GM19397 (cell line): ENCODE data around the gene BICDL2.

Experiments
- ATAC-seq: cut with Tn5 transposase; IDR thresholded peaks from one replicate; pipeline ENCODE4 v1.9.1; 2021; ENCODE audit warnings: mild to moderate bottlenecking, moderate library complexity; ENCODE audit not compliant: unreplicated experiment

Gene BICDL2

DNA sequence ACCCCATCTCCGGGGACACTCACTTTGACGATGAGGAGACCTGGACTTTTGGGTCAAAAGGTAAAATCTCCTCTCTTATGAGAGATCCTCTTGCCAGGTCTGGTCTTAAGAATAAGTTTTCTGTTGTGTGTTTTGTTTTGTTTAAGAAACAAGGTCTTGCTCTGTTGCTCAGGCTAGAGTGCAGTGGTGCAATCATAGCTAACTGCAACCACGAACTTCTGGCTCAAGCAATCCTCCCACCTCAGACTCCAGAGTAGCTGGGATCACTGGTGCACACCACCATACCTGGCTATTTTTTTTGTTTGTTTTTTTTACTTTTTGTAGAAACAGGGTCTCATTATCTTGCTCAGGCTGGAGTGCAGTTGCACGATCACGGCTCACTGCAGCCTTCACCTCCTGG is 13.7 kb upstream of the BICDL2 start:
- ATAC-seq = no peak

DNA sequence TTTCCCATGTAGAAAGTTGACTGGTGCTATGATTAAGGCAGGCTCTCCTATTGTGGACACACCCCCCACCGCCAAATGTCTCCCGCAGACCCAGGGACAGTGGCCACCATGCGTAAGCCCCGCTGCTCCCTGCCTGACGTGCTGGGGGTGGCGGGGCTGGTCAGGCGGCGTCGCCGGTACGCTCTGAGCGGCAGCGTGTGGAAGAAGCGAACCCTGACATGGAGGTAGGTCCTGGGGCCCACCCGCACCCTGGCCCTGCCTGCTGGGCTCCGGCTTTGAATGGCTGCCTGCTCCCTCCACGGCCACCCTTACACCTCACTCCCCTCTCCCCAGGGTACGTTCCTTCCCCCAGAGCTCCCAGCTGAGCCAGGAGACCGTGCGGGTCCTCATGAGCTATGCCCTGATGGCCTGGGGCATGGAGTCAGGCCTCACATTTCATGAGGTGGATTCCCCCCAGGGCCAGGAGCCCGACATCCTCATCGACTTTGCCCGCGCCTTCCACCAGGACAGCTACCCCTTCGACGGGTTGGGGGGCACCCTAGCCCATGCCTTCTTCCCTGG is 13.3 kb upstream of the BICDL2 start:
- no peak for ATAC-seq

DNA sequence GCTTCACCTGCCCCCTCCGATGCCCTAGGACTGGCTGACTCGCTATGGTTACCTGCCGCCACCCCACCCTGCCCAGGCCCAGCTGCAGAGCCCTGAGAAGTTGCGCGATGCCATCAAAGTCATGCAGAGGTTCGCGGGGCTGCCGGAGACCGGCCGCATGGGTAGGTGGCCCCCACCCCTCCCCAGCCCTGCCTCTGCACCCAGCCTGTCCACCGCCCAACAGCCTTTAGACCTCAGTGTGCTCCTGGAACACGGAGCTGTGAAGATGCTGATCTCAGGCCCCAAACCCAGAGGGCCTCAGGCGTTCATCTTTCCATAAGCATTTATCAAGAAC is 10.6 kb upstream of the BICDL2 start:
- ATAC-seq = no peak

DNA sequence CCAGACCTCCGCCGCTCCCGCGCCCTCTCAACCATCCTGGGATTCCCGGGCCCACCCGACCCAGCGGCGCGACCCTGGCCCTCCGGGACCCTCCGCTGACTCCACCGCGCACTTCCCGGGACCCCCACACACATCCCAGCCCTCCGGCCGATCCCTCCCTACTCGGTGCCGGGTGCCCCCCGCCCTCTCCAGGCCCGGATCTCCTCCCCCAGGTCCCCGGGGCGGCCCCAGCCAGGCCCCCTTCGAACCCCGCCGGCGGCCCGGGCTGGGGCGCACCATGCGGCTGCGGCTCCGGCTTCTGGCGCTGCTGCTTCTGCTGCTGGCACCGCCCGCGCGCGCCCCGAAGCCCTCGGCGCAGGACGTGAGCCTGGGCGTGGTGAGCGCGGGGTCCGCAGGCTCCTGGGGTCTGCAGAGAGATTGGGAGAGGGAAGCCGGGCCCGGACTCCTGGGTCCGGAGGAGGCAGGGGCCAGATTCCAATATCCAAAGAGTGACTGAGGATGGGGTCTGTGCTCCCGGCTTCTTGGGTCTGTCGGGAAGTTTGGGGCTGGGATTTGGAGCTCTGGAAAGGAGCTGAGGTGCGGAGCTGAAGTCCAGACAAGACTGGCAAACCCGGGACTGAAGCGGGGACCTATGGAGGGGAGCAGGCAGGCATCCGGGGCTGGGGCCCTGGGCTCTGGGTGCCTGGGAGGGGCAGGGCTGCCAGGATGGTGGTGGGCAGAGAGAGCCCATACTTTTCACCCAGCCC is 10.1 kb upstream of the BICDL2 start:
- ATAC-seq = no peak

DNA sequence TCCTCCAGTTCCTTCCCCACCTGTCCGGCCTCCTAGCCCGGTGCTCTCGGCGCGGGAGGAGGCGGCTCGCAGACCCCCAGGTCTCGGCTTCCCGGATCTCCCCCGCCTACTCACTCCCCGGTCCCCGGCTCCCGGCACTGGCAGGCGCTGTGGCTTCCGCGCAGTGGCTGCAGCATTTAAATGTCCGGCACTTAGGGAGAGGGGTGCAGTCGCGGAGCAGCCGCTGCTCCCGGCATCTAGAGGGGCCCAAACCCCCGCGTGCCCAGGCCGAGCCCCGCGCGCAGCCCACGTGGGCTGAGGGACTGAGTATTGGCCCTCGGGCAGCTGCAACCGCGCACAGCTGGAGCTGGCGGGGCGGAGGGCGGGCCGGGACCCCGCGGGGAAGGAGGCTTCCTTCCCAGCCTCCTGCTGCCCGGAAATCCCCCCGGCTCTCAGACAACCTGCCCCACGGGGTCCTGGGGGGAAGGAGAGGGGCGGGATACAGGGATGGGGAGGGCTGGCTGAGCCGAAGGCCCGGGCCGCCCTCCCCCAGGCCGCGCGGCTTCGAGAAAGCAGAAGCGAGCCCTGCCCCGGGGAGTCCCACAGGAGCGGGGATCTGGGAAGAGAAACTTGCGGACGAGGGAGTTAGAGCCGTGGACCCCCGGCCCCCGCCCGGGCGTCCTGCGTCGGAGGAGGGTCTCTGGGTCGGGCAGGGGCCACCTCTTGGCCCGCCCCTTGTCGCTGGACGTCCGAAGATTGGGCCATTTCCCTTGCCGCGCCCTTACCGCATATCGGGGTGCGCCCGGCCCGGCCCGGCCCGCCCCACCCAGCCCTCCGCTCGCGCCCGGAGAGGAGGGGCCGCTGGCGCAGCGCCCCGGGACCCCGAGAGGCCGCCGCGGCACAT is 9.3 kb upstream of the BICDL2 start, which contains the start of gene MMP25:
Gene MMP25 (plus strand): TSS at position 804 of the 883 bp plus-strand sequence. CDS start 357 bp downstream, outside the sequence.
- ATAC-seq = no peak

DNA sequence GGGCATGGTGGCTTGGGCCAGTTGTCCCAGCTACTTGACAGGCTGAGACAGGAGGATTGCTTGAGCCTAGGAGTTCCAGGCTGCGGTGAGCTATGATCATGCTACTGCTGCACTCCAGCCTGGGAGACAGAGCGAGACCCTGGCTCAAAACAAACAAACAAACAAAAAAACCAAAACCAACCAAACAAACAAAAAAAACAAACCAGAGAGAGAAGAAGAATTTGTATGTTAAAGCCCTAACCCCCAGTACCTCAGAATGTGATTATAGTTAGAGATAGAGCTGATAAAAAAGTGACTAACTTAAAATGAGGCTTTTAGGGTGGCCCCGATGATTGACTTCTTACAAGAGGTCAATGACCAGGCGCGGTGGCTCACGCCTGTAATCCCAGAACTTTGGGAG is 8.0 kb upstream of the BICDL2 start:
- no peak for ATAC-seq

DNA sequence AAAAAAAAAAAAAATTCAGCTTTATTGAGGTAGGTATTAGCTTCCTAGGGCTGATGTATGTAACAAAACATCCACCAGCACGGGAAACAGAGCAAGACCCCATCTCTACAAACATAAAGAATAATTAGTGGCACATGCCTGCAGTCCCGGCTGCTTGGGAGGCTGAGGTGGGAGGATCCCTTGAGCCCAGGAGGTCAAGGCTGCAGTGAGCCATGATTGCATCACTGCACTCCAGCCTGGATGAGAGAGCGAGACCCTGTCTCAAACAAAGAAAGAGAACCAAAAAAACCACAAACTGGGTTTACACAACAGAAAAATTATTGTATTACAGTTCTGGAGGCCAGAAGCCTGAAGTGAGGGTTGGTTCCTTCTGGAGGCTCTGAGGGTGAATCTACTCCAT is 5.6 kb upstream of the BICDL2 start:
- ATAC-seq = no peak

DNA sequence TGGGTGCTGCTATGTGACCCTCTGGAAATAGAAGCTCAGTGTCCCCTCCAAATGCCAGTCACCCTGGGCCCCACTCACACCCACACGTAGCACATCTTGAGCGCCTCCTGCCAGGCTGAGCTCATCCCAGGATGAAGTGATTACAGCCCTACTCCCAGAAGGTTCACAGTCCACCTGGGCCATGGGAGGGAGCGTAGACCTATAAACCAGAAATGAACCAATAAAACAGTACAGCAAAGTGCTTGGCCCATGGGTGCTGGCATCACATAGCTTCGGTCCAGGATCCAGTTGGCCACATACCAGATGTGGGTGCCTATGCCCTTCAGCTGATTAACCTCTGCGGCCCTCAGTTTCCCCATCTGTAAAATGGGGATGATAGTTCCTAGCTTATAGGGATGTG is 2.2 kb upstream of the BICDL2 start:
- ATAC-seq = no peak

DNA sequence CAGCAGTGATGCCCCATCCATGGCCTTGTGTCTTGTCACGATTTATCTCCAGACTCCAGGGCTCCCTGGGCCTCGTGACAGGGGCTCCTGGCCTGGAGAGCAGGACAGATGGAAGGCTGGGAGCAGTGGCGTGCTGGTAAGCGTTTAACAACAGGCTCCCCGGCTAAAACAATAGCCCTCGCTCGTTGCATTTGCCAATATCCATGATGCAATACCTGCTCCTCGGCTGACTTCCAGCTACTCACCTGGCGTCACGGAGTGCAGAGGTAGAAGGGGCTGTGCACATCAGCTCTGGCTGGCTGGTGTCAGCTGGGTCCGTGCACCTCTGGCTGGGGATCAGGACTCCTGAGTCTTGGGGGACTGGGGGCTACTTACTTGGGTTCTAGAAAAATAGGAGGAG is 1.5 kb upstream of the BICDL2 start:
- no peak for ATAC-seq

DNA sequence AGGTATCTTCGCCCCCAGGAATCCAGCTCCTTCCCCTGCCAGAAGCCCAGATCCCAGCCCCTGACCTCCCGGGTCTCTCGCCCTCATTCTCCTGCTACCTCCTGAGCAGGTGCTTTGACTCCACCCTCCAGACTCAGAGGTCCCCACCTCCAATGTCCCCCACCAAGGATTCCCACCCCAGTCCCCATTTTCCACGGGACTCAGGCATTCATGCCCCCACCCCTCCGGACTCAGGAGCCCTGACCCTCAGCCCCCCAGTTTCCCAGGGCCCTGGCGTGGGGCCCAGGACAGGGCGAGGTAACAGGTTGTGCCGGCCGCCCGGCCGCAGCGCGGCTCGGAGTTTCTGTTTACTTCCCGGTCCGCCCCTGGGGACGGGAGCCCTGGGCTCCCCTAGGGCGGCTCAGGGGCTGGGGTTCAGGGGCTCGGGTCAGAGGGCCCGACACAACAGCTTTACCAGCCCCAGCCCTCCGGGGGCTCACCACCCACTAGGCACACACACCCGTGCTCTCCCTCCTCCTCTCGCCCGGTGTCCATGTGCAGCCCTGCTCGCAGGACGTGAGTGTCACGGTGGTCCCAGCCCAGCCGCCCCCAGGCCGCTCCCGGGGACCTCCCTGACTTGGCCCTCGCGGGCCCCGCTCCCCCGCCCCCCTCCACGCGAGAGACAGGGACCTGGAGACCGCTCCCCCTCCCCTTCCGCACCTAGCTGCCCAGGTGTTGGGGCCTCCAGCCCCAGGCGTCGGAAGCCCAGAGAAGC is 595 bp downstream of the BICDL2 start:
- no peak for ATAC-seq

DNA sequence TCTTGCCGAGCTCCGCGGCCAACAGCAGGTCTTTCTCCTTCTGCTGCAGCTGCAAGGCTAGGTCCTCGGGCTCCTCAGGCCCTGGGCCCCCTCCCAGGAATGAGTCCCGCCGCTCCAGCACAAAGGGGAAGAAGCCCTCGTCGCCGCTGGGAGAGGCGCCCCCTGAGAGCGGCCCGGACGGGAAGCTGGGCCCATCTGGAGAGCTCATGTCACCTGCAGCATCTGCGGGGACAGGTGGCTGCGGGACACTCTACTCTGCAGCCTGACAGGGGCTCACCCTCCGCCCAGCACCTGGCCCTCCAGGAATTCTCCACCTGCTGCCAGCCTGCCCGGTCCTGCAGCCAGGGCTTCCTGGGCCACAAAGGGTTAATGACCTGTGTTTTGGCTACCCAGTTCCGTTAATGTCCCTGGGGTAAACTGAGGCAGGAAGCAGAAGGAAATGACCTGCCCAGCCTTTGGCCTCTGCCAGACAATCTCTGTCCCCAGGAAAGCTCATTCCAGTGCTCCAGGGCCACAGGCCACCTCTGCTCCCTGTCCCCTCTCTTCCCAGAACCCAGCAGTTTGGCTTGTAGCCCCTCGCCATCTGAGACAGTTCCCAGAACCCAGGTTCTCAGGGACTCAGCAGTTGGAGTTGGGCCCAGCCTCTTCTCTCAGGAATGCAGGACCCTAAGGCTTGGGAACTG is 1.3 kb downstream of the BICDL2 start:
- no peak for ATAC-seq

DNA sequence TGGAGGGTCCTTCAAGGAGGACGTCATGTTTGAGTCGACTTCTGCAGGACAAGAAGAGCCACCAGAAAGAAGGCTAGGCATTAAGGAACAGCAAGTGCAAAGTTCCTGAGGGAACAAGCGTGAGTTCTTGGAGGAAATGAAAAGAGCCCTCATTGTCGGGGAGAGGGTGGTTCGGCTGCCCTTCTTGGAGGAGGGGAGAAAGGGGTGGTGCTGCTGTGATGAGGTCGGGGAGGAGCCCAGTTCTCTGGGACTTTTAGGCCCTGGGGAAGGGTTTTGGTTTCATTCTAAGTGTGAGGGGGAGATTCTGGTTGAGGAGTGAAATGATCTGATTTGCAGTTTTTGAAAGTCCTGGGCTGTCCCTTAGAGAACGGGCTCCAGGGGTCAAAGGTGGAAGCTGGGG is 4.1 kb downstream of the BICDL2 start:
- no peak for ATAC-seq

DNA sequence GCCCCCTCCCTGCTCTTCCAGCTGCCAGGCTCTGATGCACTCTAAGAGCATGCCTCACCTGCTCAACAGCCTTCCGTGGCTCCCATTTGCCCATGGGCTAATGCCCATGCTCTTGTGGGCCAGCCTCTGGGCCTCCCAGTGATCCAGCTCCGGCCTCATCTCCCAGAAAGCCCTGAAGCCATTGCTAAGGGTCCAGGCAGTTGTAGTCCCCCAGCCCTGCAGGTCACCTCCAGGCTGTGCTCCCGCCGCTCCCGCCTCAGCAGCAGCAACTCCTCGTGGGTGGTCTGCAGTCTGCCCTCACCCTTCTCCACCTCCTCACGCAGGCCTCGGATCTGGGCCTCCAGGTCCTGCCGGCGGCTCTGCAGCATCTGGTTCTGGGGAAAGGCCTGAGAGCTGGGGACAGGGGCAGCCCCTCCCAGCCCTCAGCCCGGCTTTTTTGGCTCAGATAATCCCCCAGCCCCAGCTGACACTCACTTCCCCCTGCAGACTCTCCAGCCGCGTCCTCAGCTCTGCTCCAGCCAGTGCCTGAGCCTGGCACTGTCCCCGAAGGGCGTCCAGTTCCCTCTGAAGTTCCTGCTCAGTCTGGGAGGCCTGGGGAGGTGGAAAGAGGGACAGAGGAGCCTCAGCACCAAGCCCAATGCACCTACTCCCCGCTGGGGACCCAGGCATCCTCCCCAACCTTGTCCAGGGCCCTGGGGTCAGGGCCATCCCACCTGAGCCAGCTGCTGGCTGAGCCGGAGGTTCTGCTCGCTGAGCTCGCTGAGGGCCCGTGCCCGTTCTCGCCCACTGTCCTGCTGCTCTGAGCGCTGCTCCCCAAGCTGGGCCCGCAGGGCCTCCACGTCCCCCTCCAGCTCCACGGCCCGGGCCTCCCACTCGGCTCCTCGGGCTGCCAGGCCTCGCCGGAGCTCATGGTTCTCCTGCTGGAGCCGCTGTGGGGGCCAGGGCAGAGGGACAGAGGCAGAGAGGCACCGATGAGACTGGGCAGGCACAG is 6.2 kb downstream of the BICDL2 start:
- ATAC-seq = no peak

DNA sequence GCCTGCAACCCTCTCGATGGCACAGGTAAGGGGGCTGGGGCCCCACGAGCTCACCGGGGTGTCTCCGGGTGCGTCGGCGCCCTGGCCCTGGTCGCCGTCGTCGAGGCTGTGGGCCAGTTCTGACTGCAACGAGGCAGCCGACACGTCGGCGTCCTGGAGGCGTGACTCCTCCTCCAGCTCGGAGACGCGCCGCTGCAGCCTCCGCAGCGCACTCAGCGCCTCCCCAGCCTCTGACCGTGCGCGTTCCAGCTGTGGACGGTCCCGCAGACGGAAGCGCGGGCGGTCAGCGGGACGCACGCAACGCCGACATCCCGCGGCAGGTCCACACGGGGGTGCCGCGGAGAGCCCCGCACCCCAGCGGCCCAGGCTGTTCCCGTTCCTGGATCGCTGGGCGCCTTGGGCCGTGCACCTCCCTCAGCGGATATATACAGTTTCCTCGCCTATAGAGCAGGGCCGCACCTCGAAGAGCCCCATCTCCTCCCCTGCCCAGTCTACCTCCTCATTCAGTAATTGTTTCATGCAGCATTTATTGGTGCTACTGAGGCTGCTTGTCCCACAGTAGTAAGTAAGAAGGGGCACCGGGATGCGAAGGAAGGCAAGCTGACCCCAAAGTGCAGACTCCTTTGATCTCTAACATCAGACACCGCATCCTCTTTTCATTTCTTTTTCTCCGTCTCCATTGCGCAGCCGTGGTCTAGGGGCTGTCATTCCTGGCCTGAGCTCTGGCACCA is 7.1 kb downstream of the BICDL2 start:
- no peak for ATAC-seq

DNA sequence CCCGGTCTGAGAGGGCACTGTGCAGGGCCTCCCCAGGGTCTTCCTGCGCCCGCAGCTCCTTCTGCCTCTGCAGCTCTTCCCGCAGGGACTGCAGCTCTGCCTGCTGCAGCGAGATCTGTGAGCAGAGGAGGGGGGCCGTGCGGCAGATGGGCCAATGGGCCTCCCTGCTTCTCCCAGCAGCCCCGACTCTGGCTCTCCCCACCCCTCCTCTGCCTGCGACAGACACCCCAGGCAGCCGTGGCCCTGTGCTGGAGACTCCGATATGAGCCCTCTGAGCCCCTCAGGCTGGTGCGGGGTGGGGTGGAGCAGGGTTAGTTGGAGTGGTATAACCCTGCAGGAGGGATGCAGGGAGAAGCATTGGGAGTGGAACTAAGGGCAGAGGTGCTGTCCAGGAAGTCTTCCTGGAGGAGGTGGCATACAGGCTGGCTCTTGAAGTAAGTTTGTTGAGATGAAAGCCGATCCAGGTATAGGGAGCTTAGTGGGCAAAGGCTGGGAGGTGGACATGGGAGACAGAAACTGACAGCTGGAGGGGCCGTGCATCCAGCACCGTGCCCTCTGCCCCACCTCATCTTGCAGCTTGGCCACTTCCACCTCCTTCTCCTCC is 7.9 kb downstream of the BICDL2 start:
- no peak for ATAC-seq

DNA sequence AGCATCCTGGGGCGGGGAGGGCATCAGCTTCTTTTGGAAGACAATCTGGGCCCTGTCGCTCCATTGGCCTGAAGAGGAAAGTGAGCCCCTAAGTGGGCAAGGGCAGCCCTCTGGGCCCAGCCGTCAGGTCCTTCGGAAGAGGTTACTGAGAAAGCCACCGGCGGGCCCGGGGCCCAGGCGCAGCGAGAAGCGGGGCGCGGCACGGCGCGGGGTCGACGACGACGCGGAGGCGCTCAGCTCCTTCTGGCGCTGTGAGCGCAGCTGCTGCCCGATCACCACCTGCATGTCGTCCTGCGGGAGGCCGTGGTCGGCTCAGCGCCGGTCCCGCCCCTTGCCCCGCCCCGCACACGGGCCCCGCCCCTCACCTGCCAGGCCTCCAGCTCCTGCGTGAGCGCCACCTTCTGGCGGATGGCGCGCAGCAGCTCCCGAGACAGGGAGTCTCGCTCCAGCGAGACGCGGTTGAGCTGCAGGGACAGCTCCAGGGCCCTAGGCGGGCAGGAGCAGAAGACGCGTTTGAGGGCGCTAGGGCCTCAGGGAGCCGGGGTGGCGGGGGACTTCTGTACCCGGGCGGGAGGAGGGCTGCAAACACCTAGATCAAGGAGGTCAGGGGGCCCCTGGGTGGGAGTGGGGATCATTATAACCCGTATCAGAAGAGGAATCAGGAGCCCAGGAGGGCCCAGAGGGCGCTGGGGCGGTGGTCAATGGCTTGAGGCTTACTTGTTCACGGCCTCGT is 8.6 kb downstream of the BICDL2 start:
- ATAC-seq = no peak

DNA sequence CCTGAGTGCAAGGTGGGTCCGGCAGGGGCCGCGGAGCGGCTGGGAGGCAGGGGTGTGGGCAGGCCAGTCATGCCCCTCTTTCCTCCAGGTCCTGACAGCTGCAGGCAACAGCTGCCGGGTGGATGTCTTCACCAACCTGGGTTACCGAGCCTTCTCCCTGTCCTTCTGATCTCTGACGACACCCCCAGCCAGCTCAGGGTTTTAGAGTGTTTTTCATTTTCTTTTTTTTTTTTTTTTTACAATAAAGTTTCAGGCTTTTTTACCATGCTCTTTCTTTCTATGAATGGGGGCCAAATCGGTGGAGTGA is 9.3 kb downstream of the BICDL2 start:
- no peak for ATAC-seq
